Mucosa of rectum (tissue), 2 donors: ENCODE results near the gene EML4.
A peak's percentile ranks its signal among the peaks of the same experiment; 100 is the strongest.

ENCODE experiments used
- H3K27ac ChIP-seq, 2 donors: one replicate each; pipeline ENCODE4 v1.7.0; 2013; ENCODE audit warnings: inconsistent platforms in 2 of 2, low read depth in 2 of 2, low read length in 2 of 2
- H3K27me3 ChIP-seq, 2 donors: one replicate each; pipeline ENCODE4 v1.7.0; 2013; ENCODE audit warnings: low read length in 2 of 2; ENCODE audit not compliant: control insufficient read depth in 2 of 2, insufficient read depth in 2 of 2
- H3K36me3 ChIP-seq, 2 donors: one replicate each; pipeline ENCODE4 v1.7.0; 2013; ENCODE audit warnings: low read length in 2 of 2; ENCODE audit not compliant: control insufficient read depth in 2 of 2, insufficient read depth in 2 of 2
- H3K4me1 ChIP-seq, 2 donors: one replicate each; pipeline ENCODE4 v1.7.0; 2013; ENCODE audit warnings: low read length in 2 of 2, mild to moderate bottlenecking in 1 of 2; ENCODE audit not compliant: control insufficient read depth in 2 of 2, insufficient read depth in 2 of 2
- H3K4me3 ChIP-seq, 2 donors: one replicate each; pipeline ENCODE4 v1.7.0; 2013; ENCODE audit warnings: low read length in 2 of 2
- H3K9ac ChIP-seq, 2 donors: one replicate each; pipeline ENCODE4 v1.7.0; 2013; ENCODE audit warnings: low read length in 2 of 2, low read depth in 1 of 2, mild to moderate bottlenecking in 1 of 2
- H3K9me3 ChIP-seq, 2 donors: one replicate each; pipeline ENCODE4 v1.7.0; 2013; ENCODE audit warnings: low read length in 2 of 2; ENCODE audit not compliant: control insufficient read depth in 2 of 2
- donor health status: healthy.
- donor health status: Normal muscosa, but diverticular disease.

EML4 gene

GRCh38 chr2:42161444-42161843 is 7.7 kb upstream of the EML4 start:
- Histone ChIP-seq H3K4me1 (no peaks in the 10 kb centered on the region), H3K36me3 (no peaks in the 10 kb centered on the region), H3K27ac (no peak overlapping the region), H3K4me3 (no peak overlapping the region), H3K27me3 (no peaks in the 10 kb centered on the region), H3K9ac (no peak overlapping the region), H3K9me3 (no peaks in the 10 kb centered on the region)

DNA sequence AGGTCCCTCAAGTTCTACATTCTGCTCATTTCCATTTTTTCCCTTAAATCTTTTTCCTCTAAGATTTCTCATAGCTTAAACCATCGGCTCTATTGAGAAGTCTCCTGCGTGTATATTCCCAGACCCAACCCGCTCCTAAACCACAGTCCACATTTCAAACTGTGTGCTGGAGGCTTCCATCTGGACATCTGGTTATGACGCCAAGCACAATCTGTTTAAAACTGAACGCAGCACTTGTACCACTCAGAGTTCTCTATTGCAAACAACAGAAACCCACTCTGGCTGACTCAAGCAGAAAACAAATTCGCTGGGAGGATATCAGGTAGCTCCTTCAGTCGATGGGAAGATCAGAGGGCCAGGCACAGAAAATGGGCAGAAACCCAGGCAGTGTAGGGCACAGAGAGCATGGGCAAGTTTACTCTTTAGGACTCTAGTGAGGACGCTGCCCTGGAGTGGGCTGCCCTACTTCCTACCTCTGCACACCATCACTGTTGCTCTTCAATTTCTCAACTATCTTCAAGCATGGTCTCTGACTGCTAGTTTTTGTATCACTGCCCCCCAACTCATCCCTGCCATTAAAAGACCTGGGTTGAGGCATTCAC is 5.6 kb upstream of the EML4 start:
- H3K9ac ChIP-seq: peak overlapping the region in 1 of 2 donors; percentile 19
- H3K36me3 ChIP-seq: no peaks in the 10 kb centered on the region
- H3K27me3 ChIP-seq: no peaks in the 10 kb centered on the region
- H3K27ac ChIP-seq: no peak overlapping the region
- H3K4me3 ChIP-seq: no peak overlapping the region
- no peaks in the 10 kb centered on the region for H3K4me1 ChIP-seq
- no peaks in the 10 kb centered on the region for H3K9me3 ChIP-seq

- Histone ChIP-seq H3K4me1 (peaks cover 4 to 5% of the 10 kb centered on the region in 2 donors), H3K9me3 (no peaks in the 10 kb centered on the region), H3K36me3 (no peaks in the 10 kb centered on the region), H3K4me3 (no peak overlapping the region), H3K9ac (no peak overlapping the region), H3K27ac (no peak overlapping the region), H3K27me3 (no peaks in the 10 kb centered on the region)
These were observed 5.1 kb upstream of the EML4 start for GRCh38 chr2:42164046-42164445.

DNA sequence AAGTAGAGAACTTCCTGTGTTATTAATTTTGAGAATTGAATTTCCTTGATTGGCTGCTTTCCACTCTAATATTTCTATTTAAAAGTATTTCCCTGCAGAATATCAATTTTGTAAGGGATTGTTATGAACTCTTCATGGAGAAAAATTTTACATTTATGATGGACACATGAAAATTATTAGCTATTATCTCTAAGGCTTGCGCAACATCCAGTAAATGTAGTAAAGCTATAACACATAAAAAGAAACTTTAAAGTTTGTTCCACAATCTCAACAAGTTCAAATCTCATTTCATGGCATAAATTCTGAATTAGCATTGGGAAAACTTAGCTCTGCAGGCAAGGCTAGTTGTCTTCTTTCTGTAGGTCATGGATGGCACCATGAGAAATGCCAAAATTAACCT is 4.2 kb upstream of the EML4 start:
- H3K36me3 ChIP-seq: no peaks in the 10 kb centered on the region
- no peaks in the 10 kb centered on the region for H3K27me3 ChIP-seq
- H3K4me3 ChIP-seq: no peak overlapping the region
- H3K4me1 ChIP-seq: peaks cover 4 to 5% of the 10 kb centered on the region in 2 donors
- H3K27ac ChIP-seq: no peak overlapping the region
- H3K9ac ChIP-seq: no peak overlapping the region
- H3K9me3 ChIP-seq: no peaks in the 10 kb centered on the region

DNA sequence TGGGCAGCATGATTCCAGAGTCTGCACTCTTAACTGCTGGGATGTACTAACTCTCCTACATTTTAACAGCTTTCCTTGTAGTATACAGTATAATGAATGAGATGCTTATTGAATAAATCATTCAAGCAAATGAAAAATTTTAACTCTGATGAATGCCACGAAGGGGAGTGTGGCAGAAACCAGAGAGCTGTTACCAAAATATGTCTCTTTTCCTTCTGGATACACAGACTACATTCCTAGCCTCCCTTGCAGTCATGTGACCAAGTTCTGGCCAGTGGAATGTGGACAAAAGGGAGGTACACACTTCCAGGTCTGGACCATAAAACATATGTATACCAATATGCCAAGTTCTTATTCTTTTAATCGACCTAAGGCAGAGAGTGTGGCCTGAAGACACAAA is 1.7 kb upstream of the EML4 start:
- Histone ChIP-seq H3K9ac (no peak overlapping the region), H3K27me3 (no peaks in the 10 kb centered on the region), H3K4me1 (peaks cover 18 to 19% of the 10 kb centered on the region in 2 donors), H3K27ac (no peak overlapping the region), H3K4me3 (no peak overlapping the region), H3K36me3 (no peaks in the 10 kb centered on the region), H3K9me3 (no peaks in the 10 kb centered on the region)

GRCh38 chr2:42168459-42169099 is 574 bp upstream of the EML4 start:
- Histone ChIP-seq H3K4me1 (peaks cover 18 to 19% of the 10 kb centered on the region in 2 donors), H3K9ac (peak overlapping the region in 1 of 2 donors; percentile 33), H3K9me3 (no peaks in the 10 kb centered on the region), H3K27ac (peak overlapping the region; percentile 63 to 66), H3K27me3 (no peaks in the 10 kb centered on the region), H3K36me3 (no peaks in the 10 kb centered on the region), H3K4me3 (peak overlapping the region; percentile 49 to 63)

GRCh38 chr2:42169874-42170521 is 845 bp downstream of the EML4 start:
- Histone ChIP-seq H3K9ac (peak overlapping the region; percentile 93 to 97), H3K9me3 (no peaks in the 10 kb centered on the region), H3K36me3 (no peaks in the 10 kb centered on the region), H3K4me1 (peaks cover 18 to 19% of the 10 kb centered on the region in 2 donors), H3K4me3 (peak overlapping the region; percentile 93 to 99), H3K27ac (peak overlapping the region; percentile 86 to 90), H3K27me3 (no peaks in the 10 kb centered on the region)

DNA sequence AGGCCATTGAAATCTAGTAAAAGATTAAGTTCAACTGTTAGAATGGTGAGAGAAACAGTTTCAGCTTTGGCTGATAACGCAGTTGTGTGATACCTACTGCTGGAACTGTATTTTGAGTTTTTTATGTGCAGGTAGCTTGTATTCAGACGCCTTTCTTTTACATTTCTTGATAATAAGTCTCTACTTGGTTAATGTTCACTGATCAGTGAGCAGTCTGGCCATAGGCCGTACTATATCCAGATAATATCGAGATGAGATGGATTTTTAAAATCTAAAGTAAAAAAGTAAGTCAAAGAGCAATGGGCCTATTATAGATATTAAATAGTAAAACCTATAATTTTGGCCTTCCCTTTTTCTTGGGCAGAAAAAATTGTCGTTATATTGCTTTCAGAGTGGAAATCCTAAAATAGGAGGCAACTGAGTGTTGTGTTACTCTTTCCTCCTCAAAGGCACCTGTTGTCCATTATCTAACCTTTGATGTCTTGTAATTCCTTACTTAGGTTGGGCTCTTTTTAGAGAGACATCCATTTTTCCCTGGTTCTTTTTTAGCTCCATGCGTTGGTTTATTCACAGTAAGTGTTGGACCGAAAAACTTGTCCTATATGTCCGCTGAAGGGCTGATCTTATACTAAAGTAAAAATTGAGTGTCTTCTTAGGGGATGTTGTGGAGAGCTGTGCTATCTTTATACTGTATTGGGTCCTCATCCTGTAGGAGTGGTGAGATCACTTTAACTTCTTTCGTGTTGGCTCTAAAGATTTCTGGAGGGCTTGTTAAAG is 1.7 kb downstream of the EML4 start:
- Histone ChIP-seq H3K9me3 (no peaks in the 10 kb centered on the region), H3K9ac (peak overlapping the region; percentile 93 to 97), H3K4me3 (peak overlapping the region; percentile 93 to 99), H3K27ac (peak overlapping the region; percentile 86 to 90), H3K36me3 (no peaks in the 10 kb centered on the region), H3K27me3 (no peaks in the 10 kb centered on the region), H3K4me1 (peaks cover 18 to 19% of the 10 kb centered on the region in 2 donors)

- Histone ChIP-seq H3K9me3 (no peaks in the 10 kb centered on the region), H3K36me3 (no peaks in the 10 kb centered on the region), H3K27me3 (no peaks in the 10 kb centered on the region), H3K4me3 (peak overlapping the region; percentile 17 to 93), H3K27ac (peak overlapping the region; percentile 86 to 90), H3K4me1 (peaks cover 18 to 19% of the 10 kb centered on the region in 2 donors), H3K9ac (peak overlapping the region; percentile 24 to 93)
These were observed 2.3 kb downstream of the EML4 start for GRCh38 chr2:42171396-42171980.
